B cell (primary cell): ENCODE results near the gene ZP4.

ENCODE experiments used
- CTCF ChIP-seq: fragments of 200-600 bp; IDR thresholded peaks from one replicate; pipeline ENCODE4 v1.8.0; 2022; ENCODE audit warnings: antibody characterized with exemption, mild to moderate bottlenecking
- EZH2 ChIP-seq: IDR thresholded peaks from 2 replicates; pipeline ENCODE4 v1.6.1; 2012; ENCODE audit warnings: borderline replicate concordance, low read depth, mild to moderate bottlenecking, moderate library complexity, low read length; ENCODE audit not compliant: insufficient read depth, poor library complexity, severe bottlenecking

GRCh38 chr1:237910834-237911233, 20.1 kb upstream of the ZP4 start:
- TF ChIP-seq CTCF (no peak), EZH2 (no peak)
